KMS-11 (cell line): ENCODE data around the gene HOXA13.

ENCODE experiments used
- H2AFZ ChIP-seq: fragments of 200-600 bp; sonication (generic); 2 replicates; pipeline ENCODE4 v1.6.1; 2016; ENCODE audit warnings: antibody characterized with exemption, mixed run types, low read depth
- H3K27ac ChIP-seq: fragments of 200-600 bp; sonication (generic); 2 replicates; pipeline ENCODE4 v1.6.1; 2016; ENCODE audit warnings: mild to moderate bottlenecking, mixed run types
- H3K27me3 ChIP-seq: fragments of 200-600 bp; sonication (generic); 2 replicates; pipeline ENCODE4 v1.6.1; 2017; ENCODE audit warnings: mild to moderate bottlenecking, low read depth, mixed run types, moderate library complexity; ENCODE audit not compliant: insufficient read depth
- H3K36me3 ChIP-seq: fragments of 200-600 bp; sonication (generic); 2 replicates; pipeline ENCODE4 v1.6.1; 2017; ENCODE audit warnings: mild to moderate bottlenecking, mixed run types; ENCODE audit not compliant: insufficient read depth
- H3K4me1 ChIP-seq: fragments of 200-600 bp; sonication (generic); 2 replicates; pipeline ENCODE4 v1.6.1; 2016; ENCODE audit warnings: mild to moderate bottlenecking, low read depth, mixed run types; ENCODE audit not compliant: poor library complexity, severe bottlenecking
- H3K4me2 ChIP-seq: fragments of 200-600 bp; sonication (generic); 2 replicates; pipeline ENCODE4 v1.7.0; 2016; ENCODE audit warnings: mild to moderate bottlenecking, mixed run types
- H3K4me3 ChIP-seq: fragments of 200-600 bp; sonication (generic); IDR thresholded peaks from 2 replicates; pipeline ENCODE4 v1.6.1; 2017; ENCODE audit warnings: low read depth, low read length, mixed read lengths; ENCODE audit not compliant: insufficient read depth
- H3K79me2 ChIP-seq: fragments of 200-600 bp; sonication (generic); 2 replicates; pipeline ENCODE4 v1.6.1; 2016; ENCODE audit warnings: low read depth, mixed run types; ENCODE audit not compliant: insufficient read depth
- H3K9ac ChIP-seq: fragments of 200-600 bp; sonication (generic); 2 replicates; pipeline ENCODE4 v1.6.1; 2016; ENCODE audit warnings: mild to moderate bottlenecking, mixed run types
- H4K20me1 ChIP-seq: fragments of 200-600 bp; sonication (generic); 2 replicates; pipeline ENCODE4 v1.6.1; 2016; ENCODE audit warnings: mild to moderate bottlenecking, mixed run types; ENCODE audit not compliant: insufficient read depth
- CTCF ChIP-seq: fragments of 200-600 bp; sonication (generic); conservative IDR thresholded peaks from 2 replicates; pipeline ENCODE4 v1.6.1; 2017; ENCODE audit warnings: low read depth, mild to moderate bottlenecking, antibody characterized with exemption, low read length, moderate library complexity, mixed read lengths

HOXA13 gene

DNA sequence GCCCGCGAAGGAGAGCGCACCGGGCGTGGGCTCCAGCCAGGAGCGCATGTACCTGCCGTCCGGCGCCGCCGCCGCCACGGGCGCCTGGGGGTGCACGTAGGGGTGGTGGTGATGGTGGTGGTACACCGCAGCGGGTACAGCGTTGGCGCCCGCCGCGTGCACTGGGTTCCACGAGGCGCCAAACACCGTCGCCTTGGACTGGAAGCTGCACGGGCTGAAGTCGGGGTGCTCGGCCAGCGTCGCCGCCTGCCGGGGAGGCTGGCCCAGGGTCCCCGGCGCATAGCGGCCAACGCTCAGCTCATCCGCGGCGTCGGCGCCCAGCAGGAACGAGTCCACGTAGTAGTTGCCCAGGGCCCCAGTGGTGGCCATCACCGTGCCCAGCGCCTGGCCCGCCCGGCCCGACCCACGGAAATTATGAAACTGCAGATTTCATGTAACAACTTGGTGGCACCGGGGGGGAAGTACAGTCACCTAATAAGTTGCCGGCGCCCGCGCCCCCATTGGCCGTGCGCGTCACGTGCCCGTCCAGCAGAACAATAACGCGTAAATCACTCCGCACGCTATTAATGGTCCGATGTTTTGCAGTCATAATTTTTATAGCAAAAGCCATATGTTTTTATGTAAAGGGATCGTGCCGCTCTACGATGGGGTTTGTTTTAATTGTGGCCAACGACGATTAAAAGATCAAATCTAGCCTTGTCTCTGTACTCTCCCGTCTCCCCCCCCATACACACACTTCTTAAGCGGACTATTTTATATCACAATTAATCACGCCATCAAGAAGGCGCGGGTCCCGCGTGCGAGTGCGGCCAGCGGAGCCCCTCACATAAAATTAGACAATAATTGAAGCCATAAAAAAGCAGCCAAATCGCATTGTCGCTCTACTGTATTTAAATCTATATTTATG lies 34.5 kb downstream of the HOXA13 start, which contains the start of gene HOXA9:
Gene HOXA9 (minus strand): TSS at position 449 of the 907 bp plus-strand sequence. CDS start 80 bp downstream, at position 369.
- Histone ChIP-seq H3K27ac (no peak within 1 kb of the TSS), H3K79me2 (no peaks in the 10 kb centered on the region), H3K4me3 (no peak within 1 kb of the TSS), H3K27me3 (no peaks in the 10 kb centered on the region), H4K20me1 (no peaks in the 10 kb centered on the region), H3K36me3 (no peaks in the 10 kb centered on the region), H2AFZ (no peak within 1 kb of the TSS), H3K4me2 (no peak within 1 kb of the TSS), H3K4me1 (no peaks in the 10 kb centered on the region), H3K9ac (no peak within 1 kb of the TSS)
- no peak for TF ChIP-seq CTCF

DNA sequence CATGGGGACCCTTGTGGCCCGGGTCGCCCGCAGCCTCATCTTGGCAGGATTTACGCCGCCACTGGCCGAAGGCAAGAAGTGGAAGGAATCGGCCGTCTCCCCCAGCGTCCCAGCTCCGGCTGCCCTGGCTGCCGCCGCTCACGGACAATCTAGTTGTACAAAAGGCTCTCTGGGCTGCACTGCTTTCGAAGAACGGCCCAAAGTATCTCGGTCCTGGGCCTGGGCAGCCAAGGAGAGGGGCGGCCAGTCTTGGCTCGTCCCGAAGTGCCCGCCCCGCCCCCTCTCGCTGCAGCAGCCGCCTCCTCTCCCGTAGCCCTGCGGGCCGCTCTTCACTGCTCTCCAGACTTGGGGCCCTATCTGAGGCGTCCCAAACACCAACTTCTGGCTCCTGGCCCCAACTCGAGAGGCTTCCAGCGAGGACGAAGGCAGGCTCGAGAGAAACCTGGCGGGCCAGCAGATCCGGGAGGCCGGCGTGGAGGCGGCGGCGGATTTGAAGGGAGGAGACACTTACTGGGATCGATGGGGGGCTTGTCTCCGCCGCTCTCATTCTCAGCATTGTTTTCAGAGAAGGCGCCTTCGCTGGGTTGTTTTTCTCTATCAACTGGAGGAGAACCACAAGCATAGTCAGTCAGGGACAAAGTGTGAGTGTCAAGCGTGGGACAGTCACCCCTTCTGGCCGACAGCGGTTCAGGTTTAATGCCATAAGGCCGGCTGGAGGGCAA lies 35.4 kb downstream of the HOXA13 start:
- Histone ChIP-seq H3K27ac (no peak overlapping the region), H3K36me3 (no peaks in the 10 kb centered on the region), H3K27me3 (no peaks in the 10 kb centered on the region), H3K4me2 (no peak overlapping the region), H3K9ac (no peak overlapping the region), H3K4me3 (no peak overlapping the region), H3K4me1 (no peaks in the 10 kb centered on the region), H4K20me1 (no peaks in the 10 kb centered on the region), H2AFZ (no peak overlapping the region), H3K79me2 (no peaks in the 10 kb centered on the region)
- no peak for TF ChIP-seq CTCF

DNA sequence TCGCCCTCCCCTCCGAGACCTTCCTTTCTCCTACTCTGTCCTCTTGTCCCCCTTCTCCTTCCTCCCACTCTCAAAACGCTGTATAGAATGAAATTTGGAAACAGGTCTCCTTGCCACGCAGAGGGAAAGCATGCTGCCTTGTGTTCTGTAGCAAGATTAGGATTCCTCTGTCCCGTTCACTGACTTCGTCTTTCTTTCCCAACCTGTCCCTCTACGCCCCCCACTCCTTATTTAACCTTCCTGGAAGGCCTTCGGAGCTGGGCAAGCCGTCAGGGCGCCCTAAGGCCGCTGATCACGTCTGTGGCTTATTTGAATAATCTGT lies 35.9 kb downstream of the HOXA13 start:
- Histone ChIP-seq H3K79me2 (no peaks in the 10 kb centered on the region), H3K27me3 (no peaks in the 10 kb centered on the region), H3K4me3 (no peak overlapping the region), H3K9ac (no peak overlapping the region), H3K4me2 (no peak overlapping the region), H3K27ac (no peak overlapping the region), H4K20me1 (no peaks in the 10 kb centered on the region), H2AFZ (no peak overlapping the region), H3K36me3 (no peaks in the 10 kb centered on the region), H3K4me1 (no peaks in the 10 kb centered on the region)
- TF ChIP-seq CTCF, result no peak

DNA sequence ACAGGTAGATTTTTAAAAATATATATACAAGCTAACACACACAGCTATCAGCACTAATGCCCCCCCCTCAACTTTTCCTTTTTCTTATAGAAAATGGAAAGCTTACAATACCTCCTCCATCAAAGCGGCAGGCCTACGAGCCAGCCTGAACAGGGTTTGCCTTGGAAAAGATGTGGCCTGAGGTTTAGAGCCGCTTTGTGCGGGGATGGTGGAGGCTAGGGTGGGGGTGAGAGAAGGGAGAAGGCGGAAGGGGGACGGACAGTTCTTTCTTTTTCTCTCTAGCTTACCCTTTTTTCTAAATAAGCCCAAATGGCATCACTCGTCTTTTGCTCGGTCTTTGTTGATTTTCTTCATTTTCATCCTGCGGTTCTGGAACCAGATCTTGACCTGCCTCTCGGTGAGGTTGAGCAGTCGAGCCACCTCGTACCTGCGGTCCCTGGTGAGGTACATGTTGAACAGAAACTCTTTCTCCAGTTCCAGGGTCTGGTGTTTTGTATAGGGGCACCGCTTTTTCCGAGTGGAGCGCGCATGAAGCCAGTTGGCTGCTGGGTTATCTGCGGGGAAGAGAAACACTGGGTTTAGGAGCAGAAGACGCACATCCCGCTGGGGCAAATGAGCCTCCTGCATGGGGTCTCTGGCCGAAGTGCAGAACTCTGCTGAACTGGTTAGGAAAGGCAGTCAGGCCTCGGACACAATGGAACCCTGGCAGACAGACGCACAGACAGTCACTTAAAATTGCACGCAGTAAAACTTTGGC lies 36.4 kb downstream of the HOXA13 start:
- TF ChIP-seq CTCF, result no peak
- Histone ChIP-seq H3K9ac (no peak overlapping the region), H3K4me2 (no peak overlapping the region), H2AFZ (no peak overlapping the region), H3K27me3 (no peaks in the 10 kb centered on the region), H3K4me3 (no peak overlapping the region), H3K79me2 (no peaks in the 10 kb centered on the region), H3K27ac (no peak overlapping the region), H3K36me3 (no peaks in the 10 kb centered on the region), H4K20me1 (no peaks in the 10 kb centered on the region), H3K4me1 (no peaks in the 10 kb centered on the region)
